ENCODE data around the gene PRLR.
"Not testable (repeated sequence)": the region's sequence is repeated elsewhere in the genome, so short reads cannot be mapped to it uniquely, and the experiment has no call there.

Gene PRLR

GRCh38 chr5:35194635-35195471 lies 35.4 kb downstream of the PRLR start:
- H3K4me3 Mint-ChIP-seq: no peak overlapping the region

GRCh38 chr5:35192506-35192905 lies 37.8 kb downstream of the PRLR start:
- Mint-ChIP-seq H3K27ac (no peak overlapping the region), H3K4me3 (no peak overlapping the region)

More at GRCh38 chr5:35194635-35195471, 35.4 kb downstream of the PRLR start:
- Mint-ChIP-seq H3K36me3 (ENCODE audit: low read depth) (no peaks in the 10 kb centered on the region), H3K4me1 (ENCODE audit: low read depth) (peaks cover 14% of the 10 kb centered on the region), H3K27me3 (peaks cover 3% of the 10 kb centered on the region), H3K27ac (peak overlapping the region; percentile 16), H3K9me3 (no peaks in the 10 kb centered on the region)

GRCh38 chr5:35189801-35190200 lies 40.5 kb downstream of the PRLR start:
- H3K27ac Mint-ChIP-seq; H3K4me1 Mint-ChIP-seq (ENCODE audit: low read depth); H3K36me3 Mint-ChIP-seq (ENCODE audit: low read depth); H3K9me3 Mint-ChIP-seq; H3K4me3 Mint-ChIP-seq: not testable (repeated sequence)
- H3K27me3 Mint-ChIP-seq: peaks cover 13% of the 10 kb centered on the region

More at GRCh38 chr5:35192506-35192905, 37.8 kb downstream of the PRLR start:
- Mint-ChIP-seq H3K9me3 (no peaks in the 10 kb centered on the region), H3K36me3 (ENCODE audit: low read depth) (no peaks in the 10 kb centered on the region), H3K4me1 (ENCODE audit: low read depth) (peaks cover 14% of the 10 kb centered on the region), H3K27me3 (peaks cover 8% of the 10 kb centered on the region)

DNA sequence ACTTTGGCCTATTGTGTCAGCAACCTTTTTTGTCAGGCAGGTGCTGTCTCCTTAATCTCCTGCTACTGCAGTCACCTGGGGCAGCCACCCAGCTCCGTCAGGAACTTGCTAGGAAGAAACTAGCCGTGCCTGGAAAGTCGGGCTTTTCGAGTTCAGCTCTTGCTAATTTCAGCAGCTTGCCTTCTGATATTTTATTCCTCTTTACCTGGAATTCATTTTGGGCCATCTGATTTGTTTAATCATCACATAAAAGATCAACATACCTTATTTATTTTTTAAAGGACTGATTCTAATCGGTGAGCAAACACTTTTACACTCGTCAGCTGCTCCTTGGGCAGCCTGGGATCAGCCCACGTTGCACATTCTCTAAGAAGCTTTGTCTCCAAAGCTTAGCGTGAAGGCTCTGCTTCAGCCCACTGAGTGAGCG lies 42.2 kb downstream of the PRLR start:
- H3K9me3 Mint-ChIP-seq: no peaks in the 10 kb centered on the region
- no peak overlapping the region for H3K27ac Mint-ChIP-seq
- no peaks in the 10 kb centered on the region for H3K4me1 Mint-ChIP-seq (ENCODE audit: low read depth)
- peaks cover 19% of the 10 kb centered on the region for H3K27me3 Mint-ChIP-seq
- H3K36me3 Mint-ChIP-seq (ENCODE audit: low read depth): no peaks in the 10 kb centered on the region
- no peak overlapping the region for H3K4me3 Mint-ChIP-seq

GRCh38 chr5:35187621-35188020 lies 42.7 kb downstream of the PRLR start:
- H3K36me3 Mint-ChIP-seq (ENCODE audit: low read depth); H3K27ac Mint-ChIP-seq; H3K9me3 Mint-ChIP-seq; H3K4me1 Mint-ChIP-seq (ENCODE audit: low read depth); H3K4me3 Mint-ChIP-seq: not testable (repeated sequence)
- peaks cover 19% of the 10 kb centered on the region for H3K27me3 Mint-ChIP-seq

GRCh38 chr5:35186749-35187148 lies 43.5 kb downstream of the PRLR start:
- Mint-ChIP-seq H3K36me3 (ENCODE audit: low read depth) (no peaks in the 10 kb centered on the region), H3K9me3 (no peaks in the 10 kb centered on the region), H3K27me3 (peaks cover 24% of the 10 kb centered on the region), H3K4me1 (ENCODE audit: low read depth) (no peaks in the 10 kb centered on the region), H3K27ac (no peak overlapping the region), H3K4me3 (no peak overlapping the region)

DNA sequence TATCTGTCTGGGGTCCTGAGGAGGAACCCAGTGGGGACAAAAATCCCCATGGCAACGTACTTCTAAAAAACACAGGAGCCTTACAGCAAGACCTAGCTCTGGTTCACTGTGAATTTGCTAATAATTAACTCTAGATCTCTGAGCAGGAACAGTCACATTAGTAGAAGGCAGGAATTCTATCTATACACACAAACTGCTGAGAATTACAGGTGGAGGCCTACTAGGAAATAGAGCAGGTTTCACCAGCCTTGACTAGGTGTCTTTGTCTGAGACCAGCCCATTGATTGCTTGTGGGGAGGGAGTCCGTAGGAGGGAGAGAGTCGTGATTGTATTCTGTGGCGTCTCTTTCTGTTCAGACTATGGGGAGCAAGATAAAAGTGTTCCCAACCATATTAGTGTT lies 44.8 kb downstream of the PRLR start:
- Mint-ChIP-seq H3K4me1 (ENCODE audit: low read depth) (no peaks in the 10 kb centered on the region), H3K36me3 (ENCODE audit: low read depth) (no peaks in the 10 kb centered on the region), H3K4me3 (no peak overlapping the region), H3K27me3 (peaks cover 24% of the 10 kb centered on the region), H3K9me3 (no peaks in the 10 kb centered on the region), H3K27ac (no peak overlapping the region)

DNA sequence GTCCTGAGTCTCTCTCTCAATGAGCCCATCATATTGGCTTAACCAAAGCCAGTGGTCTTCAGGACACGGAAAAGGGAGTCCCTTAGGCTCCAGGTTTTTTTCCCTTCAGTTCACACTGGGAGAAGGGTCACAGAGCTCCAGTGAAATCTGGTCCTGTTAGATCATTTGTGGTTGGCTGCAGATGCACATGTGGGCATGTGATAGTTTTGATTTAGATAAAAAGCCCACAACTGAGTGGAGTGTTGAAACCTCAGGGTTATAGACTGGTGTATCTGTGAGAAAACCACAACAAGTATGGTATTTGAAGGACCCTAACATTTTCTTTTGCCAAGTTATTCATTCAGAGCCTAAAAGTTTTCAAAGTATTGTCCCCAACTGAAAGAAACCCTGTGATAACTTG lies 46.7 kb downstream of the PRLR start:
- Mint-ChIP-seq H3K4me3 (no peak overlapping the region), H3K4me1 (ENCODE audit: low read depth) (no peaks in the 10 kb centered on the region), H3K36me3 (ENCODE audit: low read depth) (no peaks in the 10 kb centered on the region), H3K9me3 (no peaks in the 10 kb centered on the region), H3K27me3 (peaks cover 24% of the 10 kb centered on the region), H3K27ac (no peak overlapping the region)

DNA sequence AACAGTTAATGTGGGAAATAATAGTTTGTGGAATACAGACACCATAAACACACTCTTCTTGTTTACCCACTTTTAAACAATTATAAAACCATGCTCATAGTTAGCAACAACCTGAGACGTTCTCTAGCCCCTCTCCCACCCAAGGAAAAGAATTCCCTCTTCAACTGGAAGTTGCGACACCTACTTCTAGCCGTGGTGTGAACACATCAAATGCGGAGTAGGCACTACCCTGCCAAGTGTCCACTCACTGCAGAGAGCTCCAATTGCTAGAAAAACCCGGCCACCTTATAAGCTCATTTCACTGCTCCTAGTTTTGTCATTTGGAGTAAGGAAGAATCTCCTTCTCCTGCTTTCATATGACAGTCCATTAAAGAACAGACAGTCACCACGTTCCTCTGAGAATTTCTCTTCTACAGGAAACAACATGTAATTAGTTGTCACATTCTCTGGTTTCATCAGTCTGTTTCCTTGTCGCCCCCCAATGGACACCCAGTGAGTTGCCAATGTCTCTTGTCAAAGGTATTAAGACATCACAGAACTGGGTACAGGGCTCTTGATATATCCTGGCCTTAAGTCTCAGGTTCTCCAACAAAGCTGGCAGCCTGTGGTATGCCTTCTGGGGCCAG lies 47.3 kb downstream of the PRLR start:
- Mint-ChIP-seq H3K4me1 (ENCODE audit: low read depth) (no peaks in the 10 kb centered on the region), H3K9me3 (no peaks in the 10 kb centered on the region), H3K27ac (no peak overlapping the region), H3K36me3 (ENCODE audit: low read depth) (no peaks in the 10 kb centered on the region), H3K27me3 (peaks cover 19% of the 10 kb centered on the region), H3K4me3 (no peak overlapping the region)

DNA sequence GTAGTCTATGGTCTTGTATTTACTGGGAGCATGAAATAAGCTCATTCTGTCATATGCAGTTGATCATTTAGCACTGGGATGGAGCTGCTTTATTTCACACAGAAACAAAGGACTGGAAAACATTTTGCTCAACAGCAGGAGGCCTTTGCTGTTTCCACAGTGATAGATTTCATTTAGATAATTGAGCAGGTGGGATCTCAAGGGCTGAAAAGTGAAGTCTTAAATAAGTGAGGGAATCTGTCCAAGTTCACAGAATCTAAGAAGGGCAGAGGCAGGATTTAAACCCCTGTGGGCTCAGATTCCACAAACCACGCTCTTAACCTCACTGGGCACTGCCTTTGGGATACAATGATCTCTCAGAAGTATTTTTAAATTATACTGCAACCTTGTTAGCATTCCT lies 47.8 kb downstream of the PRLR start:
- no peak overlapping the region for H3K4me3 Mint-ChIP-seq
- no peaks in the 10 kb centered on the region for H3K36me3 Mint-ChIP-seq (ENCODE audit: low read depth)
- no peak overlapping the region for H3K27ac Mint-ChIP-seq
- H3K27me3 Mint-ChIP-seq: peaks cover 17% of the 10 kb centered on the region
- no peaks in the 10 kb centered on the region for H3K9me3 Mint-ChIP-seq
- H3K4me1 Mint-ChIP-seq (ENCODE audit: low read depth): no peaks in the 10 kb centered on the region

GRCh38 chr5:35180046-35180445 lies 50.2 kb downstream of the PRLR start:
- Mint-ChIP-seq H3K36me3 (ENCODE audit: low read depth) (no peaks in the 10 kb centered on the region), H3K4me1 (ENCODE audit: low read depth) (no peaks in the 10 kb centered on the region), H3K27me3 (peaks cover 15% of the 10 kb centered on the region), H3K4me3 (no peak overlapping the region), H3K27ac (no peak overlapping the region), H3K9me3 (peaks cover 4% of the 10 kb centered on the region)

- Mint-ChIP-seq H3K9me3 (peaks cover 4% of the 10 kb centered on the region), H3K27me3 (peaks cover 9% of the 10 kb centered on the region), H3K27ac (no peak overlapping the region), H3K4me1 (ENCODE audit: low read depth) (no peaks in the 10 kb centered on the region), H3K4me3 (no peak overlapping the region), H3K36me3 (ENCODE audit: low read depth) (no peaks in the 10 kb centered on the region)
Measured at GRCh38 chr5:35177783-35178182, 52.5 kb downstream of the PRLR start.

DNA sequence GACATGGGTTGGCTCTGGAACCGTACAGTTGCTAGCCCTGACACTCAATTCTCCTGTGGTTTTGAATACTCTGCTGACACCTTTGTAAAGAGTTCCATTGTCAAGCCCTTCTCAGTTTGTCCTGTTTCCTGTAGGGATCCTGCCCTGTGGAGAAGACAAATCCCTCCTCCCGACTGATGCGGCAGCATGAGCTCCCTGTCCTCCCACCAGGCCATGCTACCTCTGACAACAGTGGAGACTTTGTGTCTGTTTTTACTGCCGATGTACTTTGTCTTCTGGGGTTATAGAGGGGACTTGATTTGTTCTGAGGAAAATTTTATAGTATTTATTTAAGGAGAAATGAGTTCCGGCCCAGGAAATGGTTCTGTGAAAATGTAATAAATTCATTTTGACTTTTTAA lies 57.8 kb downstream of the PRLR start:
- Mint-ChIP-seq H3K9me3 (peaks cover 10% of the 10 kb centered on the region), H3K36me3 (ENCODE audit: low read depth) (no peaks in the 10 kb centered on the region), H3K4me3 (no peak overlapping the region), H3K27me3 (peaks cover 7% of the 10 kb centered on the region), H3K27ac (no peak overlapping the region), H3K4me1 (ENCODE audit: low read depth) (no peaks in the 10 kb centered on the region)

GRCh38 chr5:35171991-35172390 lies 58.3 kb downstream of the PRLR start:
- Mint-ChIP-seq H3K36me3 (ENCODE audit: low read depth) (no peaks in the 10 kb centered on the region), H3K27ac (no peak overlapping the region), H3K4me1 (ENCODE audit: low read depth) (no peaks in the 10 kb centered on the region), H3K9me3 (peaks cover 16% of the 10 kb centered on the region), H3K4me3 (no peak overlapping the region), H3K27me3 (peaks cover 4% of the 10 kb centered on the region)

- H3K4me1 Mint-ChIP-seq (ENCODE audit: low read depth): no peaks in the 10 kb centered on the region
- peaks cover 4% of the 10 kb centered on the region for H3K27me3 Mint-ChIP-seq
- H3K36me3 Mint-ChIP-seq (ENCODE audit: low read depth): no peaks in the 10 kb centered on the region
- H3K27ac Mint-ChIP-seq: no peak overlapping the region
- H3K4me3 Mint-ChIP-seq: no peak overlapping the region
- H3K9me3 Mint-ChIP-seq: peaks cover 17% of the 10 kb centered on the region
Measured at GRCh38 chr5:35171078-35171477, 59.2 kb downstream of the PRLR start.

Measured in stimulated activated naive CD8-positive, alpha-beta T cell treated with anti-CD3 and anti-CD28 coated beads, Interleukin-15, Interleukin-2, amounts not matched to agents 100 ng/mL and 50 ng/mL, for 24 hours (primary cell).